CD8-positive, alpha-beta memory T cell (primary cell): ENCODE results near the gene PPM1H. TPM values are rescaled to one million over a fixed set of nuclear protein-coding genes. Genes with fewer than 3 reads are reported as not detected.

Experiments used
- CTCF ChIA-PET: fragments of 350-600 bp; sonication (Branson Sonifier 250); formaldehyde crosslinking; loops from one replicate; lab custom pipeline; 2021; ENCODE audit warnings: antibody characterized with exemption; lab: Charles Lee
- POLR2A ChIA-PET: fragments of 350-600 bp; sonication (Branson Sonifier 250); formaldehyde crosslinking; loops from one replicate; lab custom pipeline; 2021; ENCODE audit warnings: antibody characterized with exemption; lab: Charles Lee
- DNase-seq, 5 donors: peaks; one replicate each; pipeline versions ENCODE4 v3.0.0 to v3.0.0-alpha.2; 2020 to 2022; ENCODE audit warnings: mixed read lengths in 1 of 5
- H3K27ac ChIP-seq: one replicate; pipeline ENCODE4 v1.7.0; 2013; ENCODE audit warnings: low read depth, mild to moderate bottlenecking, low read length, moderate library complexity
- H3K27me3 ChIP-seq: 2 replicates; pipeline ENCODE4 v1.7.0; 2013; ENCODE audit warnings: low read length, mild to moderate bottlenecking; ENCODE audit not compliant: insufficient read depth, poor library complexity, severe bottlenecking
- H3K36me3 ChIP-seq: 2 replicates; pipeline ENCODE4 v1.7.0; 2013; ENCODE audit warnings: mild to moderate bottlenecking, low read length, moderate library complexity; ENCODE audit not compliant: insufficient read depth
- H3K4me1 ChIP-seq: 2 replicates; pipeline ENCODE4 v1.7.0; 2013; ENCODE audit warnings: mild to moderate bottlenecking, low read length, moderate library complexity; ENCODE audit not compliant: insufficient read depth
- H3K4me3 ChIP-seq: 2 replicates; pipeline ENCODE4 v1.7.0; 2013; ENCODE audit warnings: mild to moderate bottlenecking, low read length
- H3K9me3 ChIP-seq: 2 replicates; pipeline ENCODE4 v1.7.0; 2013; ENCODE audit warnings: mild to moderate bottlenecking, low read length
- H3K27ac Mint-ChIP-seq, 8 donors: one replicate each; pipeline ENCODE4 v1.8.0; 2020 to 2021; ENCODE audit warnings: mixed read lengths in 8 of 8, mild to moderate bottlenecking in 6 of 8, inconsistent platforms in 3 of 8, moderate library complexity in 3 of 8
- H3K27me3 Mint-ChIP-seq, 2 donors: one replicate each; pipeline ENCODE4 v1.8.0; 2020 to 2021; ENCODE audit warnings: mixed read lengths in 2 of 2, mild to moderate bottlenecking in 1 of 2, moderate library complexity in 1 of 2
- H3K36me3 Mint-ChIP-seq, 3 donors: one replicate each; pipeline ENCODE4 v1.8.0; 2020 to 2021; ENCODE audit warnings: mixed read lengths in 3 of 3, inconsistent platforms in 1 of 3, mild to moderate bottlenecking in 1 of 3
- H3K4me1 Mint-ChIP-seq, 3 donors: one replicate each; pipeline ENCODE4 v1.8.0; 2020 to 2021; ENCODE audit warnings: mixed read lengths in 3 of 3, inconsistent platforms in 1 of 3, mild to moderate bottlenecking in 1 of 3
- H3K4me3 Mint-ChIP-seq, 7 donors: one replicate each; pipeline ENCODE4 v1.8.0; 2020 to 2021; ENCODE audit warnings: mixed read lengths in 7 of 7, mild to moderate bottlenecking in 6 of 7, moderate library complexity in 4 of 7, inconsistent platforms in 2 of 7
- H3K9me3 Mint-ChIP-seq, 5 donors: one replicate each; pipeline ENCODE4 v1.8.0; 2020 to 2022; ENCODE audit warnings: mixed read lengths in 5 of 5, mild to moderate bottlenecking in 3 of 5, moderate library complexity in 2 of 5, inconsistent platforms in 1 of 5
- polyA plus RNA-seq: library from polyadenylated mRNA; unstranded; fragments of 300-500 nt; fragmentation: Illumina TruSeq; gene quantifications from one replicate; pipeline ENCODE4 v1.2.3, GENCODE V29; 2021
- total RNA-seq, 2 experiments: library from RNA; stranded (reverse); gene quantifications; one replicate each; pipeline ENCODE4 v1.2.3, GENCODE V29; 2021

The PPM1H gene
- total and polyA plus RNA-seq, 3 experiments from 2014 or later: 0.13 TPM; not detected in 1

- Histone ChIP-seq H3K4me3 (no peak overlapping the region), H3K9me3 (no peaks in the 10 kb centered on the region), H3K27ac (no peak overlapping the region), H3K36me3 (no peaks in the 10 kb centered on the region), H3K27me3 (no peaks in the 10 kb centered on the region), H3K4me1 (no peaks in the 10 kb centered on the region)
- Mint-ChIP-seq H3K27me3 (peaks cover 3 to 8% of the 10 kb centered on the region in 2 donors), H3K36me3 (no peaks in the 10 kb centered on the region), H3K27ac (no peak overlapping the region), H3K4me3 (no peak overlapping the region), H3K4me1 (no peaks in the 10 kb centered on the region), H3K9me3 (no peaks in the 10 kb centered on the region)
- CTCF ChIA-PET: no interaction called here
- DNase-seq: no peak
- POLR2A ChIA-PET: no interaction called here
These were observed 222.0 kb downstream of the PPM1H start for GRCh38 chr12:62712681-62713573.

GRCh38 chr12:62711631-62712241 lies 223.2 kb downstream of the PPM1H start:
- no peaks in the 10 kb centered on the region for H3K9me3 ChIP-seq
- H3K4me1 ChIP-seq: no peaks in the 10 kb centered on the region
- CTCF ChIA-PET: interaction anchor here (0.7 kb wide), 1 partner anchor 82 kb away, joined by 3 read pairs; no protein-coding TSS in a partner anchor
- H3K27ac ChIP-seq: no peak overlapping the region
- no peak overlapping the region for H3K4me3 Mint-ChIP-seq
- no peaks in the 10 kb centered on the region for H3K36me3 Mint-ChIP-seq
- no peak overlapping the region for H3K27ac Mint-ChIP-seq
- H3K4me3 ChIP-seq: no peak overlapping the region
- H3K4me1 Mint-ChIP-seq: no peaks in the 10 kb centered on the region
- no peak for DNase-seq
- H3K27me3 Mint-ChIP-seq: peaks cover 3 to 8% of the 10 kb centered on the region in 2 donors
- H3K27me3 ChIP-seq: no peaks in the 10 kb centered on the region
- POLR2A ChIA-PET: no interaction called here
- H3K9me3 Mint-ChIP-seq: no peaks in the 10 kb centered on the region
- no peaks in the 10 kb centered on the region for H3K36me3 ChIP-seq

GRCh38 chr12:62709311-62709710 lies 225.6 kb downstream of the PPM1H start:
- Mint-ChIP-seq H3K4me3 (no peak overlapping the region), H3K27ac (no peak overlapping the region), H3K36me3 (no peaks in the 10 kb centered on the region), H3K9me3 (no peaks in the 10 kb centered on the region), H3K4me1 (no peaks in the 10 kb centered on the region), H3K27me3 (peaks cover 3 to 8% of the 10 kb centered on the region in 2 donors)
- Histone ChIP-seq H3K27me3 (no peaks in the 10 kb centered on the region), H3K27ac (no peak overlapping the region), H3K9me3 (no peaks in the 10 kb centered on the region), H3K4me3 (no peak overlapping the region), H3K4me1 (no peaks in the 10 kb centered on the region), H3K36me3 (no peaks in the 10 kb centered on the region)
- DNase-seq: no peak
- ChIA-PET POLR2A (no interaction called here), CTCF (no interaction called here)

GRCh38 chr12:62707939-62708338 lies 227.0 kb downstream of the PPM1H start:
- no peak overlapping the region for H3K27ac ChIP-seq
- no peaks in the 10 kb centered on the region for H3K27me3 ChIP-seq
- no peak overlapping the region for H3K27ac Mint-ChIP-seq
- no peak overlapping the region for H3K4me3 Mint-ChIP-seq
- no peaks in the 10 kb centered on the region for H3K4me1 ChIP-seq
- ChIA-PET POLR2A (no interaction called here), CTCF (no interaction called here)
- no peak for DNase-seq
- H3K9me3 Mint-ChIP-seq: no peaks in the 10 kb centered on the region
- H3K36me3 ChIP-seq: no peaks in the 10 kb centered on the region
- H3K9me3 ChIP-seq: no peaks in the 10 kb centered on the region
- peaks cover 3 to 8% of the 10 kb centered on the region in 2 donors for H3K27me3 Mint-ChIP-seq
- H3K4me1 Mint-ChIP-seq: no peaks in the 10 kb centered on the region
- no peaks in the 10 kb centered on the region for H3K36me3 Mint-ChIP-seq
- H3K4me3 ChIP-seq: no peak overlapping the region

- no peak overlapping the region for H3K27ac ChIP-seq
- H3K27ac Mint-ChIP-seq: no peak overlapping the region
- no peak overlapping the region for H3K4me3 Mint-ChIP-seq
- no peaks in the 10 kb centered on the region for H3K4me1 ChIP-seq
- no peaks in the 10 kb centered on the region for H3K9me3 Mint-ChIP-seq
- H3K27me3 Mint-ChIP-seq: peaks cover 3 to 8% of the 10 kb centered on the region in 2 donors
- POLR2A ChIA-PET: no interaction called here
- no peaks in the 10 kb centered on the region for H3K9me3 ChIP-seq
- no peak overlapping the region for H3K4me3 ChIP-seq
- H3K4me1 Mint-ChIP-seq: no peaks in the 10 kb centered on the region
- CTCF ChIA-PET: no interaction called here
- peaks cover 0 to 1% (median 0%) of the 10 kb centered on the region in 3 donors for H3K36me3 Mint-ChIP-seq
- H3K36me3 ChIP-seq: no peaks in the 10 kb centered on the region
- no peaks in the 10 kb centered on the region for H3K27me3 ChIP-seq
- no peak for DNase-seq
These were observed 229.1 kb downstream of the PPM1H start for GRCh38 chr12:62705846-62706245.

GRCh38 chr12:62703011-62703380 lies 232.0 kb downstream of the PPM1H start:
- CTCF ChIA-PET: no interaction called here
- no peaks in the 10 kb centered on the region for H3K4me1 Mint-ChIP-seq
- POLR2A ChIA-PET: no interaction called here

GRCh38 chr12:62701492-62701891 lies 233.5 kb downstream of the PPM1H start:
- H3K4me1 ChIP-seq: no peaks in the 10 kb centered on the region
- H3K4me1 Mint-ChIP-seq: no peaks in the 10 kb centered on the region
- CTCF ChIA-PET: no interaction called here
- H3K27me3 ChIP-seq: no peaks in the 10 kb centered on the region
- POLR2A ChIA-PET: no interaction called here
- no peak overlapping the region for H3K4me3 Mint-ChIP-seq
- H3K9me3 ChIP-seq: no peaks in the 10 kb centered on the region
- no peak for DNase-seq
- no peak overlapping the region for H3K27ac ChIP-seq
- peaks cover 0 to 2% (median 0%) of the 10 kb centered on the region in 3 donors for H3K36me3 Mint-ChIP-seq
- H3K9me3 Mint-ChIP-seq: no peaks in the 10 kb centered on the region
- no peaks in the 10 kb centered on the region for H3K27me3 Mint-ChIP-seq
- no peak overlapping the region for H3K4me3 ChIP-seq
- H3K36me3 ChIP-seq: no peaks in the 10 kb centered on the region
- no peak overlapping the region for H3K27ac Mint-ChIP-seq

More at GRCh38 chr12:62703011-62703380, 232.0 kb downstream of the PPM1H start:
- no peak overlapping the region for H3K4me3 ChIP-seq
- H3K27me3 Mint-ChIP-seq: no peaks in the 10 kb centered on the region
- no peaks in the 10 kb centered on the region for H3K9me3 ChIP-seq
- H3K27ac ChIP-seq: no peak overlapping the region
- no peak overlapping the region for H3K27ac Mint-ChIP-seq
- no peak overlapping the region for H3K4me3 Mint-ChIP-seq
- H3K9me3 Mint-ChIP-seq: no peaks in the 10 kb centered on the region
- no peaks in the 10 kb centered on the region for H3K36me3 ChIP-seq
- DNase-seq: no peak
- H3K36me3 Mint-ChIP-seq: peaks cover 0 to 1% (median 0%) of the 10 kb centered on the region in 3 donors
- H3K27me3 ChIP-seq: no peaks in the 10 kb centered on the region
- no peaks in the 10 kb centered on the region for H3K4me1 ChIP-seq

- no peak overlapping the region for H3K27ac ChIP-seq
- Mint-ChIP-seq H3K27ac (no peak overlapping the region), H3K36me3 (peaks cover 0 to 2% (median 0%) of the 10 kb centered on the region in 3 donors), H3K4me1 (no peaks in the 10 kb centered on the region), H3K27me3 (no peaks in the 10 kb centered on the region), H3K4me3 (no peak overlapping the region), H3K9me3 (no peaks in the 10 kb centered on the region)
- no peak for DNase-seq
- no peaks in the 10 kb centered on the region for H3K36me3 ChIP-seq
- H3K4me3 ChIP-seq: no peak overlapping the region
- H3K27me3 ChIP-seq: no peaks in the 10 kb centered on the region
- H3K4me1 ChIP-seq: no peaks in the 10 kb centered on the region
- no peaks in the 10 kb centered on the region for H3K9me3 ChIP-seq
- ChIA-PET POLR2A (no interaction called here), CTCF (no interaction called here)
These were observed 234.7 kb downstream of the PPM1H start for GRCh38 chr12:62700091-62700880.
